Nephron (organoid): ENCODE data around the gene STRN3.
"Not testable (repeated sequence)": the region's sequence is repeated elsewhere in the genome, so short reads cannot be mapped to it uniquely, and the experiment has no call there.

Experiments used
- H3K27ac Mint-ChIP-seq, 3 experiments: 2 replicates each; pipeline ENCODE4 v1.8.0; 2020; ENCODE audit warnings: mixed read lengths in 3 of 3, mild to moderate bottlenecking in 2 of 3, moderate library complexity in 1 of 3
- H3K27me3 Mint-ChIP-seq: 2 replicates; pipeline ENCODE4 v1.8.0; 2021; ENCODE audit warnings: low read depth, mild to moderate bottlenecking, moderate library complexity, mixed read lengths
- H3K36me3 Mint-ChIP-seq: 2 replicates; pipeline ENCODE4 v1.8.0; 2020; ENCODE audit warnings: low read depth, mixed read lengths
- H3K4me1 Mint-ChIP-seq: 2 replicates; pipeline ENCODE4 v1.8.0; 2020; ENCODE audit warnings: mixed read lengths
- H3K4me3 Mint-ChIP-seq, 3 experiments: 2 replicates each; pipeline ENCODE4 v1.8.0; 2020; ENCODE audit warnings: mild to moderate bottlenecking in 3 of 3, mixed read lengths in 3 of 3, moderate library complexity in 2 of 3
- H3K9me3 Mint-ChIP-seq: 2 replicates; pipeline ENCODE4 v1.8.0; 2020; ENCODE audit warnings: mixed read lengths
- CTCF ChIP-seq, 3 experiments: fragments of 200-600 bp; sonication (generic); IDR thresholded peaks; one replicate each; pipeline ENCODE4 v1.5.0; 2021; ENCODE audit warnings: antibody characterized with exemption in 3 of 3; ENCODE audit not compliant: unreplicated experiment in 3 of 3

STRN3 gene

GRCh38 chr14:30985796-30986195 lies 40.4 kb downstream of the STRN3 start:
- H3K27ac Mint-ChIP-seq = peak overlapping the region; percentile 8 to 30 (median 29)
- H3K27me3 Mint-ChIP-seq = no peaks in the 10 kb centered on the region
- TF ChIP-seq CTCF (IDR thresholded peaks at IDR 0.05; ENCODE audit: unreplicated experiment in 3 of 3) = no peak
- no peaks in the 10 kb centered on the region for H3K9me3 Mint-ChIP-seq
- H3K4me3 Mint-ChIP-seq = no peak overlapping the region
- H3K4me1 Mint-ChIP-seq = peaks cover 27% of the 10 kb centered on the region
- peaks cover 11% of the 10 kb centered on the region for H3K36me3 Mint-ChIP-seq

- Mint-ChIP-seq H3K4me3 (no peak overlapping the region), H3K36me3 (peaks cover 7% of the 10 kb centered on the region), H3K9me3 (no peaks in the 10 kb centered on the region), H3K27ac (no peak overlapping the region), H3K27me3 (no peaks in the 10 kb centered on the region), H3K4me1 (peaks cover 20% of the 10 kb centered on the region)
- TF ChIP-seq CTCF (IDR thresholded peaks at IDR 0.05; ENCODE audit: unreplicated experiment in 3 of 3) = no peak
These were observed 42.3 kb downstream of the STRN3 start for GRCh38 chr14:30983858-30984257.

- H3K4me3 Mint-ChIP-seq = no peak overlapping the region
- H3K27ac Mint-ChIP-seq = no peak overlapping the region
- no peak for TF ChIP-seq CTCF (IDR thresholded peaks at IDR 0.05; ENCODE audit: unreplicated experiment in 3 of 3)
- peaks cover 10% of the 10 kb centered on the region for H3K4me1 Mint-ChIP-seq
- H3K36me3 Mint-ChIP-seq = peaks cover 7% of the 10 kb centered on the region
- H3K27me3 Mint-ChIP-seq = no peaks in the 10 kb centered on the region
- H3K9me3 Mint-ChIP-seq = no peaks in the 10 kb centered on the region
These were observed 43.6 kb downstream of the STRN3 start for GRCh38 chr14:30982533-30982932.

- H3K27ac Mint-ChIP-seq = peak overlapping the region in 2 of 3 experiments; percentile 13 to 28
- no peaks in the 10 kb centered on the region for H3K27me3 Mint-ChIP-seq
- TF ChIP-seq CTCF (IDR thresholded peaks at IDR 0.05; ENCODE audit: unreplicated experiment in 3 of 3) = no peak
- H3K36me3 Mint-ChIP-seq = peaks cover 11% of the 10 kb centered on the region
- H3K9me3 Mint-ChIP-seq = no peaks in the 10 kb centered on the region
- H3K4me3 Mint-ChIP-seq = no peak overlapping the region
- peaks cover 5% of the 10 kb centered on the region for H3K4me1 Mint-ChIP-seq
These were observed 45.2 kb downstream of the STRN3 start for GRCh38 chr14:30980980-30981379.

GRCh38 chr14:30980106-30980704 lies 46.0 kb downstream of the STRN3 start:
- peak; percentile 33 to 57 (median 44) for TF ChIP-seq CTCF (IDR thresholded peaks at IDR 0.05; ENCODE audit: unreplicated experiment in 3 of 3)
- not testable (repeated sequence) for H3K27me3 Mint-ChIP-seq, H3K27ac Mint-ChIP-seq, H3K36me3 Mint-ChIP-seq, H3K4me3 Mint-ChIP-seq, H3K9me3 Mint-ChIP-seq, H3K4me1 Mint-ChIP-seq

GRCh38 chr14:30977752-30978151 lies 48.4 kb downstream of the STRN3 start:
- no peak for TF ChIP-seq CTCF (IDR thresholded peaks at IDR 0.05; ENCODE audit: unreplicated experiment in 3 of 3)
- H3K36me3 Mint-ChIP-seq = peaks cover 17% of the 10 kb centered on the region
- no peak overlapping the region for H3K27ac Mint-ChIP-seq
- peaks cover 6% of the 10 kb centered on the region for H3K4me1 Mint-ChIP-seq
- no peaks in the 10 kb centered on the region for H3K9me3 Mint-ChIP-seq
- no peak overlapping the region for H3K4me3 Mint-ChIP-seq
- no peaks in the 10 kb centered on the region for H3K27me3 Mint-ChIP-seq
